Nephron (organoid): Measurements from ENCODE around the gene LIN28A.

ENCODE experiments used
- H3K27ac Mint-ChIP-seq, 3 experiments: 2 replicates each; pipeline ENCODE4 v1.8.0; 2020; ENCODE audit warnings: mixed read lengths in 3 of 3, mild to moderate bottlenecking in 2 of 3, moderate library complexity in 1 of 3
- H3K27me3 Mint-ChIP-seq: 2 replicates; pipeline ENCODE4 v1.8.0; 2021; ENCODE audit warnings: low read depth, mild to moderate bottlenecking, moderate library complexity, mixed read lengths
- H3K36me3 Mint-ChIP-seq: 2 replicates; pipeline ENCODE4 v1.8.0; 2020; ENCODE audit warnings: low read depth, mixed read lengths
- H3K4me1 Mint-ChIP-seq: 2 replicates; pipeline ENCODE4 v1.8.0; 2020; ENCODE audit warnings: mixed read lengths
- H3K4me3 Mint-ChIP-seq, 3 experiments: 2 replicates each; pipeline ENCODE4 v1.8.0; 2020; ENCODE audit warnings: mild to moderate bottlenecking in 3 of 3, mixed read lengths in 3 of 3, moderate library complexity in 2 of 3
- H3K9me3 Mint-ChIP-seq: 2 replicates; pipeline ENCODE4 v1.8.0; 2020; ENCODE audit warnings: mixed read lengths
- TF ChIP-seq, protein P1 (sequence below), 3 experiments: fragments of 200-600 bp; sonication (generic); IDR thresholded peaks; one replicate each; pipeline ENCODE4 v1.5.0; 2021; ENCODE audit warnings: antibody characterized with exemption in 3 of 3; ENCODE audit not compliant: unreplicated experiment in 3 of 3

The LIN28A gene

GRCh38 chr1:26478159-26478558 is 67.5 kb downstream of the LIN28A start:
- Mint-ChIP-seq H3K4me3 (no peak overlapping the region), H3K27ac (no peak overlapping the region), H3K36me3 (peaks cover 61% of the 10 kb centered on the region), H3K27me3 (no peaks in the 10 kb centered on the region), H3K4me1 (peaks cover 21% of the 10 kb centered on the region), H3K9me3 (no peaks in the 10 kb centered on the region)
- TF ChIP-seq, protein P1, sequence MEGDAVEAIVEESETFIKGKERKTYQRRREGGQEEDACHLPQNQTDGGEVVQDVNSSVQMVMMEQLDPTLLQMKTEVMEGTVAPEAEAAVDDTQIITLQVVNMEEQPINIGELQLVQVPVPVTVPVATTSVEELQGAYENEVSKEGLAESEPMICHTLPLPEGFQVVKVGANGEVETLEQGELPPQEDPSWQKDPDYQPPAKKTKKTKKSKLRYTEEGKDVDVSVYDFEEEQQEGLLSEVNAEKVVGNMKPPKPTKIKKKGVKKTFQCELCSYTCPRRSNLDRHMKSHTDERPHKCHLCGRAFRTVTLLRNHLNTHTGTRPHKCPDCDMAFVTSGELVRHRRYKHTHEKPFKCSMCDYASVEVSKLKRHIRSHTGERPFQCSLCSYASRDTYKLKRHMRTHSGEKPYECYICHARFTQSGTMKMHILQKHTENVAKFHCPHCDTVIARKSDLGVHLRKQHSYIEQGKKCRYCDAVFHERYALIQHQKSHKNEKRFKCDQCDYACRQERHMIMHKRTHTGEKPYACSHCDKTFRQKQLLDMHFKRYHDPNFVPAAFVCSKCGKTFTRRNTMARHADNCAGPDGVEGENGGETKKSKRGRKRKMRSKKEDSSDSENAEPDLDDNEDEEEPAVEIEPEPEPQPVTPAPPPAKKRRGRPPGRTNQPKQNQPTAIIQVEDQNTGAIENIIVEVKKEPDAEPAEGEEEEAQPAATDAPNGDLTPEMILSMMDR (IDR thresholded peaks at IDR 0.05; ENCODE audit: unreplicated experiment in 3 of 3) = no peak

DNA sequence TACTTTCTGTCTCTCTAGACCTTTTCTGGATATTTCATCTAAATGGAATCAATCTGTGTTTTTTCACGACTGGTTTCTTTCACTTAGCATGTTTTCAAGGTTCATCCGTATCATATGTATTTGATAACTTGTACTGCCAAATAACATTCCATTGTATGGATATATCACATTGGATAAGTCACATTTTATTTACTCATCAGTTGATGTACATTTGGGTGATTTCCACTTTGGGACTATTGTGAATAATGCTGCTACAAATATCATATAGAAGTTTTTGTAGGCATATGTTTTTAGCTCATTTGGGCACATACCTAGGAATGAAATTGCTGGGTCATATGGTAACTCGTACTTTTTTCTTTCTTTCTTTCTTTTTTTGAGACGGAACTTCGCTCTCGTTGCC is 68.4 kb downstream of the LIN28A start:
- Mint-ChIP-seq H3K27me3 (no peaks in the 10 kb centered on the region), H3K4me1 (peaks cover 13% of the 10 kb centered on the region), H3K27ac (peak overlapping the region in 1 of 3 experiments; percentile 1), H3K4me3 (no peak overlapping the region), H3K36me3 (peaks cover 53% of the 10 kb centered on the region), H3K9me3 (no peaks in the 10 kb centered on the region)
- TF ChIP-seq, protein P1 (IDR thresholded peaks at IDR 0.05; ENCODE audit: unreplicated experiment in 3 of 3) = no peak
